GM18909 (cell line): ENCODE measurements around the gene GRK1.

ENCODE experiments used
- ATAC-seq: cut with Tn5 transposase; IDR thresholded peaks from one replicate; pipeline ENCODE4 v1.9.1; 2021; ENCODE audit warnings: mild to moderate bottlenecking; ENCODE audit not compliant: unreplicated experiment, poor library complexity

The GRK1 gene

GRCh38 chr13:113768018-113768905, 101.2 kb downstream of the GRK1 start:
- ATAC-seq, result no peak

GRCh38 chr13:113769106-113769505, 102.1 kb downstream of the GRK1 start:
- no peak for ATAC-seq

- ATAC-seq, result no peak
These were observed 102.9 kb downstream of the GRK1 start for GRCh38 chr13:113769881-113770280.

GRCh38 chr13:113770441-113770840, 103.4 kb downstream of the GRK1 start:
- no peak for ATAC-seq

- ATAC-seq, result no peak
These were observed 103.9 kb downstream of the GRK1 start for GRCh38 chr13:113770937-113771336.

- ATAC-seq, result no peak
These were observed 104.8 kb downstream of the GRK1 start for GRCh38 chr13:113771709-113772331.

GRCh38 chr13:113774177-113775107, 107.4 kb downstream of the GRK1 start:
- no peak for ATAC-seq

GRCh38 chr13:113775451-113776145, 108.6 kb downstream of the GRK1 start:
- no peak for ATAC-seq

GRCh38 chr13:113776231-113777125, 109.5 kb downstream of the GRK1 start:
- ATAC-seq, result no peak

GRCh38 chr13:113777311-113778260, 110.6 kb downstream of the GRK1 start:
- no peak for ATAC-seq

- no peak for ATAC-seq
These were observed 114.6 kb downstream of the GRK1 start for GRCh38 chr13:113781571-113781970.

GRCh38 chr13:113782472-113782871, 115.5 kb downstream of the GRK1 start:
- ATAC-seq, result no peak

GRCh38 chr13:113783200-113783881, 116.3 kb downstream of the GRK1 start:
- no peak for ATAC-seq

GRCh38 chr13:113783966-113784644, 117.1 kb downstream of the GRK1 start:
- ATAC-seq, result no peak

- no peak for ATAC-seq
These were observed 117.6 kb downstream of the GRK1 start for GRCh38 chr13:113784645-113785024.

GRCh38 chr13:113785051-113786010, 118.3 kb downstream of the GRK1 start:
- ATAC-seq, result no peak
